ENCODE results near the gene SLC7A8. TPM values are rescaled to one million over a fixed set of nuclear protein-coding genes. Genes with fewer than 3 reads are reported as not detected.

SLC7A8 gene
- total RNA-seq, 1 experiment from 2014 or later: 3.8 TPM

GRCh38 chr14:23217032-23218020, 33.9 kb upstream of the SLC7A8 start:
- no peak for ATAC-seq
- H3K4me3 ChIP-seq (ENCODE audit: low read length): no peak overlapping the region
- H3K4me2 ChIP-seq (ENCODE audit: low read length): no peak overlapping the region
- no peaks in the 10 kb centered on the region for H3K9me3 ChIP-seq (ENCODE audit: low read length)
- no peak overlapping the region for H2AFZ ChIP-seq (ENCODE audit: low read length)
- H3K9me2 ChIP-seq (replicated peaks; ENCODE audit: low read length): no peaks in the 10 kb centered on the region
- H3K4me1 ChIP-seq (ENCODE audit: insufficient read depth, low read length): no peaks in the 10 kb centered on the region
- ChIA-PET POLR2A (ENCODE audit: unreplicated experiment) (no interaction called here), CTCF (interaction anchor here (0.6 kb wide), 1 partner anchor 1295 kb away, joined by 3 read pairs; no protein-coding TSS in a partner anchor)
- no peaks in the 10 kb centered on the region for H3K36me3 ChIP-seq (ENCODE audit: low read depth, low read length)
- no peak for DNase-seq
- intact Hi-C loops (cut with micrococcal nuclease): no loop called here
- H3K27me3 ChIP-seq (ENCODE audit: low read length): peaks cover 36% of the 10 kb centered on the region
- TF ChIP-seq, protein P1, sequence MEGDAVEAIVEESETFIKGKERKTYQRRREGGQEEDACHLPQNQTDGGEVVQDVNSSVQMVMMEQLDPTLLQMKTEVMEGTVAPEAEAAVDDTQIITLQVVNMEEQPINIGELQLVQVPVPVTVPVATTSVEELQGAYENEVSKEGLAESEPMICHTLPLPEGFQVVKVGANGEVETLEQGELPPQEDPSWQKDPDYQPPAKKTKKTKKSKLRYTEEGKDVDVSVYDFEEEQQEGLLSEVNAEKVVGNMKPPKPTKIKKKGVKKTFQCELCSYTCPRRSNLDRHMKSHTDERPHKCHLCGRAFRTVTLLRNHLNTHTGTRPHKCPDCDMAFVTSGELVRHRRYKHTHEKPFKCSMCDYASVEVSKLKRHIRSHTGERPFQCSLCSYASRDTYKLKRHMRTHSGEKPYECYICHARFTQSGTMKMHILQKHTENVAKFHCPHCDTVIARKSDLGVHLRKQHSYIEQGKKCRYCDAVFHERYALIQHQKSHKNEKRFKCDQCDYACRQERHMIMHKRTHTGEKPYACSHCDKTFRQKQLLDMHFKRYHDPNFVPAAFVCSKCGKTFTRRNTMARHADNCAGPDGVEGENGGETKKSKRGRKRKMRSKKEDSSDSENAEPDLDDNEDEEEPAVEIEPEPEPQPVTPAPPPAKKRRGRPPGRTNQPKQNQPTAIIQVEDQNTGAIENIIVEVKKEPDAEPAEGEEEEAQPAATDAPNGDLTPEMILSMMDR (conservative IDR thresholded peaks at IDR 0.05; ENCODE audit: low read depth, low read length): no peak
- TF ChIP-seq EZH2 (IDR thresholded peaks at IDR 0.05; ENCODE audit: low read length, unreplicated experiment): no peak
- no peak for TF ChIP-seq EZH2phosphoT487 (IDR thresholded peaks at IDR 0.05; ENCODE audit: borderline replicate concordance, low read length)
- no peaks in the 10 kb centered on the region for H4K20me1 ChIP-seq (ENCODE audit: low read length)
- no peaks in the 10 kb centered on the region for H3K79me2 ChIP-seq (ENCODE audit: low read length)
- no peak overlapping the region for H3K9ac ChIP-seq (ENCODE audit: low read length)
- H3F3A ChIP-seq (ENCODE audit: low read length, unreplicated experiment): no peaks in the 10 kb centered on the region
- BruUV-seq (replicated peaks): no TSS peak
- H3K27ac ChIP-seq (ENCODE audit: low read length): no peak overlapping the region

DNA sequence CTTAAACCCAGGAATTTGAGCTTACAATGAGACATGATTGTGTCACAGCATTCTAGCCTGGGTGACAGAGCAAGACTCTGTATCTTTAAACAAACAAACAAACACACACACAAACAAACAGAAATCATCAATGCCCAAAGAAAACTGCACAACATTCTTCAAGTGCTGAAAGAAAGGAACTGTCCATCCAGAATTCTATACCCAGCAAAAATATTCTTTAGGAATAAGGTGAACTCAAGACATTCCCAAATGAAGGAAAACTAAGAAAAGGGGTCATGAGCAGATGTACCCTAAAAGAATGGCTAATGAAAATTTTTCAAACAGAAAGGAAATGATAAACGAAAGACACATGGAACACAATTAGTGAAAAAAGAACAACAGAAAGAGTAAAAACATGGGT, 32.0 kb upstream of the SLC7A8 start:
- no peaks in the 10 kb centered on the region for H3K4me1 ChIP-seq (ENCODE audit: insufficient read depth, low read length)
- intact Hi-C loops (cut with micrococcal nuclease): no loop called here
- ATAC-seq (no peak), DNase-seq (no peak)
- H3K9me3 ChIP-seq (ENCODE audit: low read length): no peaks in the 10 kb centered on the region
- H3K36me3 ChIP-seq (ENCODE audit: low read depth, low read length): no peaks in the 10 kb centered on the region
- H3K27ac ChIP-seq (ENCODE audit: low read length): no peak overlapping the region
- no TSS peak for BruUV-seq (replicated peaks)
- POLR2A ChIA-PET (ENCODE audit: unreplicated experiment): no interaction called here
- no peak overlapping the region for H3K4me3 ChIP-seq (ENCODE audit: low read length)
- no peaks in the 10 kb centered on the region for H4K20me1 ChIP-seq (ENCODE audit: low read length)
- no peaks in the 10 kb centered on the region for H3K79me2 ChIP-seq (ENCODE audit: low read length)
- no peaks in the 10 kb centered on the region for H3F3A ChIP-seq (ENCODE audit: low read length, unreplicated experiment)
- CTCF ChIA-PET: no interaction called here
- no peak overlapping the region for H3K9ac ChIP-seq (ENCODE audit: low read length)
- TF ChIP-seq, protein P1 (conservative IDR thresholded peaks at IDR 0.05; ENCODE audit: low read depth, low read length): no peak
- no peak for TF ChIP-seq EZH2phosphoT487 (IDR thresholded peaks at IDR 0.05; ENCODE audit: borderline replicate concordance, low read length)
- no peak for TF ChIP-seq EZH2 (IDR thresholded peaks at IDR 0.05; ENCODE audit: low read length, unreplicated experiment)
- peaks cover 36% of the 10 kb centered on the region for H3K27me3 ChIP-seq (ENCODE audit: low read length)
- no peak overlapping the region for H2AFZ ChIP-seq (ENCODE audit: low read length)
- H3K9me2 ChIP-seq (replicated peaks; ENCODE audit: low read length): no peaks in the 10 kb centered on the region
- no peak overlapping the region for H3K4me2 ChIP-seq (ENCODE audit: low read length)

Measured in PC-3 (cell line).